Cardiac fibroblast (primary cell): ENCODE results near the gene PLCD3.

Experiments
- DNase-seq, 2 donors: peaks; one replicate each; pipeline versions ENCODE4 v3.0.0 to v3.0.0-alpha.2; 2010; ENCODE audit warnings: low read depth in 2 of 2
- H3K4me3 ChIP-seq, 2 donors: replicated peaks in 1 of 2; 1 replicate in 1 of 2; 2 replicates in 1 of 2; pipeline ENCODE4 v1.5.1; 2011; ENCODE audit warnings: low read depth in 2 of 2, low read length in 2 of 2, mild to moderate bottlenecking in 2 of 2, moderate library complexity in 1 of 2
- TF ChIP-seq, protein P1 (sequence below): IDR thresholded peaks from one replicate; pipeline ENCODE4 v1.5.1; 2011; ENCODE audit warnings: low read depth, mild to moderate bottlenecking, low read length, inconsistent platforms

The PLCD3 gene

DNA sequence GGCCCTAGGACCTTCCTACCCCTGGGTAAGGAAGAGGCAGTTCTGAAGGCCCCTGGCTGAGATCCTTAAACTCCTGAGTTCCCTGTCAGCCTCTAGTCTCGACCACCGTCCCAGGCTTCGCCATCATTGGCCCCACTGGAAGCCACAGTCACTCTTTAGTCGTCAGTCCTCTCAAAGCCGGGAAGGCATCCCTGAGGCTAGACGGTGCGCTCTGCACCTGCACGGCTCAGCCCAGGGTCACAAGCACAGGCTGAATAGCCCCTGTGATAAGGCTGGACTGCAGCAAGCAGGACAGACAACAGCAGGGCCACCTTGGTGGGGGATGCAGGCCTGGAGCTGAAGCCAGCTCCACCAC, 12.7 kb upstream of the PLCD3 start:
- H3K4me3 ChIP-seq = no peak overlapping the region
- TF ChIP-seq, protein P1, sequence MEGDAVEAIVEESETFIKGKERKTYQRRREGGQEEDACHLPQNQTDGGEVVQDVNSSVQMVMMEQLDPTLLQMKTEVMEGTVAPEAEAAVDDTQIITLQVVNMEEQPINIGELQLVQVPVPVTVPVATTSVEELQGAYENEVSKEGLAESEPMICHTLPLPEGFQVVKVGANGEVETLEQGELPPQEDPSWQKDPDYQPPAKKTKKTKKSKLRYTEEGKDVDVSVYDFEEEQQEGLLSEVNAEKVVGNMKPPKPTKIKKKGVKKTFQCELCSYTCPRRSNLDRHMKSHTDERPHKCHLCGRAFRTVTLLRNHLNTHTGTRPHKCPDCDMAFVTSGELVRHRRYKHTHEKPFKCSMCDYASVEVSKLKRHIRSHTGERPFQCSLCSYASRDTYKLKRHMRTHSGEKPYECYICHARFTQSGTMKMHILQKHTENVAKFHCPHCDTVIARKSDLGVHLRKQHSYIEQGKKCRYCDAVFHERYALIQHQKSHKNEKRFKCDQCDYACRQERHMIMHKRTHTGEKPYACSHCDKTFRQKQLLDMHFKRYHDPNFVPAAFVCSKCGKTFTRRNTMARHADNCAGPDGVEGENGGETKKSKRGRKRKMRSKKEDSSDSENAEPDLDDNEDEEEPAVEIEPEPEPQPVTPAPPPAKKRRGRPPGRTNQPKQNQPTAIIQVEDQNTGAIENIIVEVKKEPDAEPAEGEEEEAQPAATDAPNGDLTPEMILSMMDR = no peak
- no peak for DNase-seq

DNA sequence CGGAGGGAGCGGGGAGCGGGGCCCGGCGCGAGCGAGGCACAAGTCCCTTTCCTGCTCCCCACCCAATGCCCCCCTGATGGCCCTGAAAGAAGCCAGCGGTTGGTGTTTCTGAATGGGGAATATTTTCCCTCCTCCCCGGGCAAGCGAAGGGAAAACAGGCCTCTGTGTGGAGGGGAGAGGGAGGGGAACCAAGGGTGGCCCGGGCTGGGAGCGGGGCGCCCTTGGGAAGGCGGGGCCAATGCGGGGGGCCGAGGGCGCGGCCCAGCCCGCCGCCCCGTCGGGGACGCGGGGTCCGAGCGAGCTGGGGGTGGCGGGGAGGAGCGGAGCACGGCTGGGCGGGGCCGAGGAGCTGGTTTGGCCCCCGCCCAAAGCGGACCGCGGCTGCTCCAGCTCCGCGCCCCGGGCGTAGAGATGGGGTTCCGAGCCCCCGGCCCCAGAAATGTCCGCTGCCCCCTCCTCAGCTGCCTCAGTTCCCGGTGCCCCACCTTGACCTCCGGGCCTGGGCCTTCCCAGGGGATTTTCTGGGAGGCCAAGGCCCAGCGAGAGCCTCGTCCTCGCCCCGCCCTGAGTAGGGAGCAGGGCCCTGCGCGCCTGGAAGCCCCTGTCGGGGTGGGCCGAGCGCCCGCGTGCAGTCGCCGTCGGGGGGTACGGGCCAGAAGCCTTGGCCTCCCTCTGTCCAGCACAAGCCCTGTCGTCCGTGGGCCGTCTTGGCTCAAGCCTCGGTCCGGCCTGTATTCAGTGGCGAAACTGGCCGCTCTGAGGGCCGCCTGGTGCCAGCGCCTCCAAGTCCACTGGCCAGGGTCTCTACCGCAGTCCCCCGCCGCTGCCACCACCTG, 12.1 kb upstream of the PLCD3 start:
- TF ChIP-seq, protein P1 = no peak
- DNase-seq = peak in 1 of 2 donors; percentile 23
- H3K4me3 ChIP-seq = peak overlapping the region; percentile 26 to 37

DNA sequence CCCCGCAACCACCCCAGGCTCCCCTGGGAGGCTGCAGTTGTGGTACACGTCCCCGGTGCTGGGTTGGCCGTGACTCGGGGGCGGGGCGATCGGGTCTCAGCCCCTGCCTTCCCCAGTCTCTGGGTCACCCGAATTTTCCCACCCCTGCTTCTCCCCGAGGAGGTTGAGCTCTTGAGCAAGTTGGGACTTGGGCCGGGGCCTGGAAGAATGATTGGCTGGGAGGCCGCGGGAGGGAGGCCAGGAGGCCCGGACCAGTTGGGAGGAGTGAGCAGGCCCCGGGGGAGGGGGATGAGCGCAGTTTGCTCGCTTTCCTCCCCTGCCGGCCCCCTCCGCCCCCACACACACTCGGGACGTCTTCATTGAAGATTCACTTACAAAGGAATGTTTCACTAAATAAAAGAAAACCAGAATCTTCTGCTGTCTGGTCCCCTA, 11.5 kb upstream of the PLCD3 start:
- peak; percentile 85 to 95 for DNase-seq
- TF ChIP-seq, protein P1 = no peak
- peak overlapping the region; percentile 26 to 37 for H3K4me3 ChIP-seq

DNA sequence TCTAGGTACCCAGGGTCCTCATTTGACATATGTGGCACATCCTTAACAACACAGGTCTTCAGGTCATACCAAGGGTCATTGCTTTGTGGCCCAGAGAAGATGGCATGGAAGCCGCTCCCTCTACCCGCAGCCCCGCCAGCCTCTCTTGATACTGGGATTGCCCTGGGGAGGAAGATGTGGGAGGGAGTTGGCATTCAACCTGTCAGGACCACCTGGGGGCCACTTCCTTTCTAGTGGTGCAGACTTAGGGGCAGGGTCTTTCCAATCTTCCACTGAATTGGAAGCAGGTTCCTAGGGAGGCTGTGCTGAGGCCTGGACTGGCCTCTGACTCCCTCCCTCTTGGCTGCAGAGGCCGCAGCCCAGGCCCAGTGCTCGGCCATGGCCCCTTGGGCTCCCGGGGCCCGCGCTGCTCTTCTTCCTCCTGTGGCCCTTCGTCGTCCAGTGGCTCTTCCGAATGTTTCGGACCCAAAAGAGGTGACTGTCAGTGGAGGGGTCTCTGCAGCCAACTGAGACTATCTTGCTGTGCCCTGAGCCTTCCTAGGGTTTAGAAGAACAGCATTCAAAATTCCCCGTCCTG, 10.9 kb upstream of the PLCD3 start:
- TF ChIP-seq, protein P1 = no peak
- no peak overlapping the region for H3K4me3 ChIP-seq
- DNase-seq = no peak

DNA sequence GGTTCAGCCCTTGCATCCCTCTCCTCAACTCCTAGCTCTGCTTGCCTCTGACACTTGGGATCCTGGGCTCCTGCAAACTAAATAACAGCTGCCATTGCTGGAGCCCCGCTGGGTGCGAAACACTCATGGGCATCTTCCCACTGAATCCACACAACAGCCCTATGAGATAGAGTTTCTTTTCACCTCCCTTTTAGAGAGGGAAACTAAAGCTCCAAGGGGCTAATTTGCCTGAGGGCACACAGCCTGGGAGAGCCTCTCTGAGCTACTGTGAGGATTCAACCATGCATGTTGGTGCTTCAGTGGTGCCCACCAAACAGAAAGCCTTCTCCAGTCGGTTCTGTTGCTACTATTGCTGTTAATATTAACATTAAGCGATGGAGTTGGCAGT, 7.2 kb upstream of the PLCD3 start:
- no peak for DNase-seq
- H3K4me3 ChIP-seq = no peak overlapping the region
- TF ChIP-seq, protein P1 = no peak

DNA sequence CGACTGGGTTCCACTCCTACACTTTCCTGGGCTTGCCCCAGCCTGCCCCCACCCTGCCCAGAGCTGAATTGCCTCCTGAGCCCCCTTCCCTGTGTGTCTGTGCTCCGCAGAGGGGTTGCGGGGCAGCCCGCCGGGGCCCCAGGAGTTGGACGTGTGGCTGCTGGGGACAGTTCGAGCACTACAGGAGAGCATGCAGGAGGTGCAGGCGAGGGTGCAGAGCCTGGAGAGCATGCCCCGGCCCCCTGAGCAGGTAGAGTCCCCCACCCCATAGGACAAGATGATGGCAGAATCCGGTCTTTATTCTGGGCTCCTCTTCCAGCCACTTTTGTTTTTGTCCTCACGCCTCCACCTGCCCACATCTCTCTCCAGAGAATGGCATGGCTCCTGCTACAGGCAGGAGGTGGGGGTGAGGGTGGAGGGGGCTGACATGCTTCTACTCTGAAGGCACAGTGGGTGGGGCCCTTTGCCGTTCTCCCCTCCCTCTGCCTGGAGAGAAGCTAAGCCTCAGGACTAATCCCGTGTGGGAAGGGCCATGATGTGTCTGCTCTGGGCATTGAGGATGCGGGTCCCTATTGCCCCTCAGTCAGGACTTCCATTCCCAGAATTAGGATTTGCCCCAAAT, 6.7 kb upstream of the PLCD3 start:
- H3K4me3 ChIP-seq = no peak overlapping the region
- DNase-seq = no peak
- TF ChIP-seq, protein P1 = no peak
